Mammary epithelial cell (primary cell): Measurements from ENCODE around the gene ZSWIM1.

Experiments
- CTCF ChIP-seq, 2 donors: IDR thresholded peaks in 1 of 2; conservative IDR thresholded peaks in 1 of 2; 2 replicates each; pipeline ENCODE4 v1.5.1; 2011 to 2012; ENCODE audit warnings: inconsistent platforms in 2 of 2, low read length in 2 of 2, mild to moderate bottlenecking in 2 of 2, control low read depth in 1 of 2, low read depth in 1 of 2; ENCODE audit not compliant: insufficient read depth in 1 of 2; ENCODE audit errors: extremely low read depth in 1 of 2
- EZH2 ChIP-seq: IDR thresholded peaks from 2 replicates; pipeline ENCODE4 v1.6.1; 2012; ENCODE audit warnings: low read length, inconsistent platforms, borderline replicate concordance

GRCh38 chr20:45873409-45874103 lies 7.5 kb upstream of the ZSWIM1 start:
- TF ChIP-seq CTCF (conservative IDR thresholded peaks at IDR 0.05 in 1 of 2, IDR thresholded peaks at IDR 0.05 in 1 of 2; ENCODE audit: extremely low read depth in 1 of 2, insufficient read depth in 1 of 2, low read depth in 1 of 2, low read length in 2 of 2) (no peak), EZH2 (no peak)
